Endothelial cell of hepatic sinusoid (primary cell): ENCODE results near the gene VDR.

Experiments
- in situ Hi-C: cut with HindIII; loops from 2 replicates; pipeline ENCODE4 v1.10.0; 2017; ENCODE audit warnings: low sequenced_read_pairs

VDR gene

GRCh38 chr12:47904713-47905709, at the start of gene VDR:
Gene VDR, minus strand, starts transcription at chr12:47904994. Its CDS starts 25,881 bp downstream, at chr12:47879113.
- in situ Hi-C loops: no loop called here

- in situ Hi-C loops: no loop called here
Measured at GRCh38 chr12:47954058-47954457, 49.3 kb upstream of the VDR start.

GRCh38 chr12:47950856-47951468, 46.2 kb upstream of the VDR start:
- in situ Hi-C loops: no loop called here

- in situ Hi-C loops: no loop called here
Measured at GRCh38 chr12:47949441-47950341, 44.9 kb upstream of the VDR start.

GRCh38 chr12:47947341-47947740, 42.5 kb upstream of the VDR start:
- in situ Hi-C loops: no loop called here

- in situ Hi-C loops: no loop called here
Measured at GRCh38 chr12:47946413-47947323, 41.9 kb upstream of the VDR start.

GRCh38 chr12:47945341-47945728, 40.5 kb upstream of the VDR start:
- in situ Hi-C loops: no loop called here

- in situ Hi-C loops: no loop called here
Measured at GRCh38 chr12:47944685-47945340, 40.0 kb upstream of the VDR start.

- in situ Hi-C loops: no loop called here
Measured at GRCh38 chr12:47943623-47944340, 39.0 kb upstream of the VDR start.

GRCh38 chr12:47942614-47943225, 37.9 kb upstream of the VDR start:
- in situ Hi-C loops: no loop called here

- in situ Hi-C loops: no loop called here
Measured at GRCh38 chr12:47941871-47942613, 37.2 kb upstream of the VDR start.

GRCh38 chr12:47941475-47941780, 36.6 kb upstream of the VDR start:
- in situ Hi-C loops: no loop called here

GRCh38 chr12:47940773-47941474, 36.1 kb upstream of the VDR start:
- in situ Hi-C loops: no loop called here

- in situ Hi-C loops: loop anchor here (10.0 kb wide), 1 partner anchor 94 kb away; no protein-coding TSS in a partner anchor
Measured at GRCh38 chr12:47939009-47939601, 34.3 kb upstream of the VDR start.

GRCh38 chr12:47938594-47938993, 33.8 kb upstream of the VDR start:
- in situ Hi-C loops: loop anchor here (10.0 kb wide), 1 partner anchor 94 kb away; no protein-coding TSS in a partner anchor

GRCh38 chr12:47938093-47938492, 33.3 kb upstream of the VDR start:
- in situ Hi-C loops: loop anchor here (10.0 kb wide), 1 partner anchor 93 kb away; no protein-coding TSS in a partner anchor

GRCh38 chr12:47935184-47935583, 30.4 kb upstream of the VDR start:
- in situ Hi-C loops: loop anchor here (10.0 kb wide), 1 partner anchor 90 kb away; no protein-coding TSS in a partner anchor
